ENCODE measurements around the gene FNBP1.
A peak's percentile ranks its signal among the peaks of the same experiment; 100 is the strongest.

Gene FNBP1

GRCh38 chr9:130039528-130040147, 3.4 kb downstream of the FNBP1 start:
- no peak for TF ChIP-seq ZIC2 (tag by site-specific recombination; IDR thresholded peaks at IDR 0.05)
- peak; percentile 50 for TF ChIP-seq SP7 (tag by site-specific recombination; IDR thresholded peaks at IDR 0.05)
- TF ChIP-seq PRDM1 (tag by site-specific recombination; IDR thresholded peaks at IDR 0.05), result peak; percentile 90
- peak; percentile 55 for TF ChIP-seq SCRT2 (tag by site-specific recombination; IDR thresholded peaks at IDR 0.05)
- H3K36me3 ChIP-seq (ENCODE audit: control insufficient read depth in 2 of 2, insufficient read depth in 1 of 2, low read length in 2 of 2), result no peaks in the 10 kb centered on the region
- H3K4me1 ChIP-seq (ENCODE audit: control insufficient read depth, insufficient read depth, low read length), result peaks cover 3% of the 10 kb centered on the region; the same call in 1 of the 2 replicates
- H3K4me3 ChIP-seq (ENCODE audit: low read depth, low read length), result no peak overlapping the region
- H3K9me3 ChIP-seq (ENCODE audit: control insufficient read depth, insufficient read depth, low read depth, low read length), result no peaks in the 10 kb centered on the region
- no peak overlapping the region for H3K27ac ChIP-seq (ENCODE audit: extremely low read depth, low read depth, low read length)
- CTCF ChIA-PET, result interaction anchor here (0.6 to 4.3 kb wide), 12 partner anchors 11 to 228 kb away, joined by 3 to 29 read pairs (median 3); no protein-coding TSS in a partner anchor
- POLR2A ChIA-PET, result no interaction called here

- H3K4me1 ChIP-seq (ENCODE audit: control insufficient read depth, insufficient read depth, low read length), result no peaks in the 10 kb centered on the region; the same call in 1 of the 2 replicates
- no peak overlapping the region for H3K27ac ChIP-seq (ENCODE audit: extremely low read depth, low read depth, low read length)
- POLR2A ChIA-PET, result interaction anchor here (0.9 to 1.0 kb wide), 2 partner anchors 18 to 40 kb away, joined by 3 read pairs; no protein-coding TSS in a partner anchor
- no peaks in the 10 kb centered on the region for H3K9me3 ChIP-seq (ENCODE audit: control insufficient read depth, insufficient read depth, low read depth, low read length)
- TF ChIP-seq EGR2 (tag by site-specific recombination; IDR thresholded peaks at IDR 0.05; ENCODE audit: low read depth), result 0 out of 2 replicates have a peak, but pooled peaks have one; percentile 15
- TF ChIP-seq MYNN (tag by site-specific recombination; IDR thresholded peaks at IDR 0.05; ENCODE audit: borderline replicate concordance), result no peak
- TF ChIP-seq GFI1B (tag by site-specific recombination; IDR thresholded peaks at IDR 0.05), result no peak
- peak; percentile 58 for TF ChIP-seq PRDM6 (tag by site-specific recombination; IDR thresholded peaks at IDR 0.05)
- TF ChIP-seq ZNF18 (tag by site-specific recombination; IDR thresholded peaks at IDR 0.05), result no peak
- no peaks in the 10 kb centered on the region for H3K36me3 ChIP-seq (ENCODE audit: control insufficient read depth in 2 of 2, insufficient read depth in 1 of 2, low read length in 2 of 2)
- CTCF ChIA-PET, result interaction anchor here (0.6 to 0.9 kb wide), 2 partner anchors 13 to 45 kb away, joined by 3 read pairs; no protein-coding TSS in a partner anchor
- no peak overlapping the region for H3K4me3 ChIP-seq (ENCODE audit: low read depth, low read length)
These were observed 6.9 kb downstream of the FNBP1 start for GRCh38 chr9:130036099-130036498.

- POLR2A ChIA-PET, result interaction anchor here (0.8 kb wide), 1 partner anchor 10 kb away, joined by 3 read pairs; no protein-coding TSS in a partner anchor
- TF ChIP-seq ZNF596 (tag by site-specific recombination; IDR thresholded peaks at IDR 0.05), result no peak
- TF ChIP-seq ZSCAN23 (tag by site-specific recombination; IDR thresholded peaks at IDR 0.05), result no peak
- no peak for TF ChIP-seq ZNF768 (tag by site-specific recombination; IDR thresholded peaks at IDR 0.05)
- TF ChIP-seq ZBTB26 (tag by site-specific recombination; optimal IDR thresholded peaks at IDR 0.05), result no peak
- TF ChIP-seq ZNF792 (tag by site-specific recombination; IDR thresholded peaks at IDR 0.05), result no peak
- no peak for TF ChIP-seq BCL6B (tag by site-specific recombination; IDR thresholded peaks at IDR 0.05)
- Histone ChIP-seq H3K36me3 (ENCODE audit: control insufficient read depth in 2 of 2, insufficient read depth in 1 of 2, low read length in 2 of 2) (no peaks in the 10 kb centered on the region), H3K9me3 (ENCODE audit: control insufficient read depth, insufficient read depth, low read depth, low read length) (no peaks in the 10 kb centered on the region), H3K4me1 (ENCODE audit: control insufficient read depth, insufficient read depth, low read length) (no peaks in the 10 kb centered on the region; the same call in 1 of the 2 replicates), H3K4me3 (ENCODE audit: low read depth, low read length) (no peak overlapping the region), H3K27ac (ENCODE audit: extremely low read depth, low read depth, low read length) (no peak overlapping the region)
- CTCF ChIA-PET, result interaction anchor here (0.6 kb wide), 1 partner anchor 104 kb away, joined by 3 read pairs; no protein-coding TSS in a partner anchor
These were observed 8.4 kb downstream of the FNBP1 start for GRCh38 chr9:130034570-130034969.
